HUDEP-2 (cell line): Measurements from ENCODE around the gene KIAA1671.

Experiments used
- DNase-seq, 76 experiments: peaks; one replicate each; lab custom pipeline; 2025; ENCODE audit not compliant: unreplicated experiment in 76 of 76; lab: John Stamatoyannopoulos, UW

The KIAA1671 gene

GRCh38 chr22:25134451-25134850, 181.9 kb downstream of the KIAA1671 start:
- DNase-seq: no peak

- no peak for DNase-seq
Measured at GRCh38 chr22:25136953-25137576, 184.5 kb downstream of the KIAA1671 start.

GRCh38 chr22:25137577-25138525, 185.3 kb downstream of the KIAA1671 start:
- DNase-seq: peak in 2 of 76 experiments; percentile 10 to 22

- peak in 22 of 76 experiments; percentile 3 to 44 (median 16) for DNase-seq
Measured at GRCh38 chr22:25139062-25139461, 186.5 kb downstream of the KIAA1671 start.

GRCh38 chr22:25142102-25142501, 189.6 kb downstream of the KIAA1671 start:
- no peak for DNase-seq

GRCh38 chr22:25143156-25144076, 190.9 kb downstream of the KIAA1671 start:
- DNase-seq: no peak

- DNase-seq: no peak
Measured at GRCh38 chr22:25144522-25144921, 192.0 kb downstream of the KIAA1671 start.

GRCh38 chr22:25146307-25146706, 193.8 kb downstream of the KIAA1671 start:
- no peak for DNase-seq

- no peak for DNase-seq
Measured at GRCh38 chr22:25146906-25147641, 194.6 kb downstream of the KIAA1671 start.

- peak in 1 of 76 experiments; percentile 13 for DNase-seq
Measured at GRCh38 chr22:25147642-25147928, 195.1 kb downstream of the KIAA1671 start.

- peak in 75 of 76 experiments; percentile 20 to 84 (median 61) for DNase-seq
Measured at GRCh38 chr22:25148149-25148691, 195.7 kb downstream of the KIAA1671 start.

- DNase-seq: no peak
Measured at GRCh38 chr22:25149014-25149413, 196.5 kb downstream of the KIAA1671 start.

- peak in 73 of 76 experiments; percentile 15 to 85 (median 65) for DNase-seq
Measured at GRCh38 chr22:25153961-25154666, 201.6 kb downstream of the KIAA1671 start.

GRCh38 chr22:25154667-25154999, 202.1 kb downstream of the KIAA1671 start:
- DNase-seq: no peak

GRCh38 chr22:25156736-25157135, 204.2 kb downstream of the KIAA1671 start:
- DNase-seq: no peak

- DNase-seq: peak in 2 of 76 experiments; percentile 10
Measured at GRCh38 chr22:25159028-25159427, 206.5 kb downstream of the KIAA1671 start.

GRCh38 chr22:25160120-25160996, 207.8 kb downstream of the KIAA1671 start:
- DNase-seq: no peak
